CD14-positive monocyte (primary cell): ENCODE measurements around the gene CCT7. TPM values are rescaled to one million over a fixed set of nuclear protein-coding genes. Genes with fewer than 3 reads are reported as not detected.

ENCODE experiments used
- DNase-seq, 3 donors: peaks; one replicate each; pipeline ENCODE4 v3.0.0-alpha.2; 2011 to 2022
- H2AFZ ChIP-seq: 2 replicates; pipeline ENCODE4 v1.6.0; 2012; ENCODE audit warnings: mild to moderate bottlenecking, low read depth, low read length, inconsistent platforms; ENCODE audit not compliant: insufficient read depth, poor library complexity, severe bottlenecking
- H3K27ac ChIP-seq, 2 donors: 1 replicate in 1 of 2; 2 replicates in 1 of 2; pipeline ENCODE4 v1.5.1; 2012 to 2013; ENCODE audit warnings: low read length in 2 of 2, control low read depth in 1 of 2, inconsistent platforms in 1 of 2, low read depth in 1 of 2, mild to moderate bottlenecking in 1 of 2
- H3K27me3 ChIP-seq, 2 donors: one replicate each; pipeline versions ENCODE4 v1.6.0 to v1.6.1; 2011 to 2013; ENCODE audit warnings: low read length in 2 of 2; ENCODE audit not compliant: control insufficient read depth in 2 of 2, insufficient read depth in 2 of 2
- H3K36me3 ChIP-seq, 2 donors: replicated peaks in 1 of 2; 1 replicate in 1 of 2; 2 replicates in 1 of 2; pipeline versions ENCODE4 v1.5.1 to v1.6.1; 2012 to 2013; ENCODE audit warnings: low read length in 2 of 2, control low read depth in 1 of 2, inconsistent platforms in 1 of 2, mild to moderate bottlenecking in 1 of 2; ENCODE audit not compliant: insufficient read depth in 2 of 2, control insufficient read depth in 1 of 2
- H3K4me1 ChIP-seq, 2 donors: 1 replicate in 1 of 2; 2 replicates in 1 of 2; pipeline versions ENCODE4 v1.5.1 to v1.6.1; 2012 to 2013; ENCODE audit warnings: low read length in 2 of 2, control low read depth in 1 of 2, inconsistent platforms in 1 of 2, mild to moderate bottlenecking in 1 of 2, moderate library complexity in 1 of 2; ENCODE audit not compliant: insufficient read depth in 2 of 2, control insufficient read depth in 1 of 2
- H3K4me2 ChIP-seq: replicated peaks from 2 replicates; pipeline ENCODE3; 2012; ENCODE audit warnings: low read length, moderate library complexity, mild to moderate bottlenecking; ENCODE audit not compliant: poor library complexity, severe bottlenecking; ENCODE audit errors: extremely low read depth
- H3K4me3 ChIP-seq, 3 experiments: fragments of 200-600 bp in 1 of 3; sonication (generic) in 1 of 3; replicated peaks in 1 of 3; 1 replicate in 2 of 3; 2 replicates in 1 of 3; pipeline ENCODE4 v1.5.1; 2011 to 2013; ENCODE audit warnings: low read length in 3 of 3, mild to moderate bottlenecking in 3 of 3, control low read depth in 2 of 3, low read depth in 2 of 3, inconsistent platforms in 1 of 3, moderate library complexity in 1 of 3
- H3K79me2 ChIP-seq: 2 replicates; pipeline ENCODE4 v1.6.0; 2012; ENCODE audit warnings: mild to moderate bottlenecking, control low read depth, inconsistent platforms, low read length, moderate library complexity; ENCODE audit not compliant: insufficient read depth
- H3K9ac ChIP-seq: 2 replicates; pipeline ENCODE4 v1.6.0; 2017; ENCODE audit warnings: low read length, mild to moderate bottlenecking; ENCODE audit not compliant: insufficient read depth, poor library complexity, severe bottlenecking
- H3K9me3 ChIP-seq, 2 donors: replicated peaks in 1 of 2; 1 replicate in 1 of 2; 2 replicates in 1 of 2; pipeline versions ENCODE4 v1.5.1 to v1.6.1; 2012 to 2013; ENCODE audit warnings: low read length in 2 of 2, control low read depth in 1 of 2; ENCODE audit not compliant: control insufficient read depth in 1 of 2, insufficient read depth in 1 of 2
- H4K20me1 ChIP-seq: 2 replicates; pipeline ENCODE4 v1.6.0; 2012; ENCODE audit warnings: mild to moderate bottlenecking, low read length, control low read depth, moderate library complexity; ENCODE audit not compliant: insufficient read depth
- H3K27ac Mint-ChIP-seq, 7 donors: one replicate each; pipeline ENCODE4 v1.8.0; 2020; ENCODE audit warnings: mild to moderate bottlenecking in 7 of 7, mixed read lengths in 7 of 7, moderate library complexity in 6 of 7, inconsistent platforms in 2 of 7
- H3K27me3 Mint-ChIP-seq, 3 donors: one replicate each; pipeline ENCODE4 v1.8.0; 2021 to 2022; ENCODE audit warnings: low read depth in 3 of 3, mild to moderate bottlenecking in 3 of 3, mixed read lengths in 3 of 3, moderate library complexity in 3 of 3, inconsistent platforms in 1 of 3
- H3K36me3 Mint-ChIP-seq, 2 donors: one replicate each; pipeline ENCODE4 v1.8.0; 2020; ENCODE audit warnings: mixed read lengths in 2 of 2, inconsistent platforms in 1 of 2, mild to moderate bottlenecking in 1 of 2
- H3K4me1 Mint-ChIP-seq: one replicate; pipeline ENCODE4 v1.8.0; 2020; ENCODE audit warnings: mild to moderate bottlenecking, mixed read lengths
- H3K4me3 Mint-ChIP-seq, 2 donors: one replicate each; pipeline ENCODE4 v1.8.0; 2020; ENCODE audit warnings: mild to moderate bottlenecking in 2 of 2, mixed read lengths in 2 of 2, moderate library complexity in 1 of 2
- H3K9me3 Mint-ChIP-seq, 7 donors: one replicate each; pipeline ENCODE4 v1.8.0; 2020 to 2022; ENCODE audit warnings: mixed read lengths in 7 of 7, mild to moderate bottlenecking in 6 of 7, moderate library complexity in 6 of 7, inconsistent platforms in 2 of 7
- CTCF ChIP-seq: fragments of 200-600 bp; IDR thresholded peaks from one replicate; pipeline ENCODE4 v1.8.0; 2022; ENCODE audit warnings: antibody characterized with exemption, mild to moderate bottlenecking
- WGBS: methylation state at CpG from one replicate; pipeline ENCODE4 v1.1.5; 2013; ENCODE audit warnings: missing lambda C conversion rate; ENCODE audit not compliant: insufficient coverage; 5-methylcytosine and 5-hydroxymethylcytosine counted together
- intact Hi-C, 2 donors: fragments of 100-400 bp; cut with micrococcal nuclease; formaldehyde crosslinking; loops; one replicate each; pipeline versions ENCODE4 v1.15.0 to v1.15.1; 2023
- polyA plus RNA-seq, 3 donors: library from polyadenylated mRNA; depleted of rRNA in 1 of 3; unstranded in 2 of 3; stranded (reverse) in 1 of 3; fragments of 300-500 nt in 2 of 3; fragments of >200 nt in 1 of 3; fragmentation: Illumina TruSeq in 2 of 3; gene quantifications; 1 replicate in 2 of 3; 2 replicates in 1 of 3; pipeline ENCODE4 v1.2.3, GENCODE V29; 2012 to 2021

CCT7 gene
- polyA plus RNA-seq, 3 donors: 56.8 to 151 (median 134) TPM

DNA sequence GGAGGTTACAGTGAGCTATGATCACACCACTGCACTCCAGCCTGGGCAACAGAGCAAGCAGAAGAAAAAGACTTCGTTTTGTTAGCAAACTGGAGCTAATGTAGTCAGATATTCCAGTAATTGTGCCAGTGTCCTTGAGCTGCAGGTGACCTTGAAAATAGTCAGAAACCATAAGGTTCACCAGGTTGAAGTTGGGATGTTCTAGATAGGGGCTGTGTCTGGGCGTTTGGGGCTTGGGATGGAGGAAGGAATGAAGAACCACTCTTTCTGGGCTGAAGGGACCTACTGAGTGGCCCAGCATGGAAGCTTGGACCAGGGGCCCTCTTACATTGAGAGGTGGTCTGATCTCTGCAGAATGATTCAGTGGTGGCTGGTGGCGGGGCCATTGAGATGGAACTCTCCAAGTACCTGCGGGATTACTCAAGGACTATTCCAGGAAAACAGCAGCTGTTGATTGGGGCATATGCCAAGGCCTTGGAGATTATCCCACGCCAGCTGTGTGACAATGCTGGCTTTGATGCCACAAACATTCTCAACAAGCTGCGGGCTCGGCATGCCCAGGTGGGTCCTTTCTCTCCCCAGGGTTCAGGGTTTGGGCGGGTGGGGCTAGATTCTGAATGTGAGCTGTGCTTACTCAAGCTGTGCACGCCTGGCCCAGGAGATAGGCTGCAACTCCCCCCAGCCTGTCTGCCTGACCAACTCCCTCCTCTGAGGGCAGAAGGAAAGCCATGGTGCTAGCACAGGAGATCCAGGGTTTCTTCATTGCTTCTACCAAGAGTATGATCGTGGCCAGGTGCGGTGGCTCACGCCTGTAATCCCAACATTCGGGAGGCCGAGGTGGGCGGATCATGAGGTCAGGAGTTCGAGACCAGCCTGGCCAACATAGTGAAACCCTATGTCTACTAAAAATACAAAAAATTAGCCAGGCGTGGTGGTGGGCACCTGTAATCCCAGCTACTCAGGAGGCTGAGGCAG, 17.1 kb downstream of the CCT7 start:
- Histone ChIP-seq H3K79me2 (no peaks in the 10 kb centered on the region), H4K20me1 (peaks cover 17% of the 10 kb centered on the region), H3K4me2 (no peak overlapping the region), H3K36me3 (peaks cover 76 to 100% of the 10 kb centered on the region in 2 donors), H3K4me1 (peaks cover 0 to 8% of the 10 kb centered on the region in 2 donors), H3K27me3 (no peaks in the 10 kb centered on the region), H3K4me3 (no peak overlapping the region), H3K9me3 (no peaks in the 10 kb centered on the region), H2AFZ (no peak overlapping the region), H3K9ac (no peak overlapping the region), H3K27ac (no peak overlapping the region)
- H3K27ac Mint-ChIP-seq: peak overlapping the region in 6 of 7 donors; percentile 8 to 84 (median 42)
- intact Hi-C loops: no loop called here
- no peak for TF ChIP-seq CTCF
- H3K4me1 Mint-ChIP-seq: peaks cover 4% of the 10 kb centered on the region
- peaks cover 76 to 84% of the 10 kb centered on the region in 2 donors for H3K36me3 Mint-ChIP-seq
- H3K9me3 Mint-ChIP-seq: no peaks in the 10 kb centered on the region
- WGBS: 99% methylated on average over 14 of the region's 17 CpGs
- no peaks in the 10 kb centered on the region for H3K27me3 Mint-ChIP-seq
- H3K4me3 Mint-ChIP-seq: no peak overlapping the region
- DNase-seq: no peak

DNA sequence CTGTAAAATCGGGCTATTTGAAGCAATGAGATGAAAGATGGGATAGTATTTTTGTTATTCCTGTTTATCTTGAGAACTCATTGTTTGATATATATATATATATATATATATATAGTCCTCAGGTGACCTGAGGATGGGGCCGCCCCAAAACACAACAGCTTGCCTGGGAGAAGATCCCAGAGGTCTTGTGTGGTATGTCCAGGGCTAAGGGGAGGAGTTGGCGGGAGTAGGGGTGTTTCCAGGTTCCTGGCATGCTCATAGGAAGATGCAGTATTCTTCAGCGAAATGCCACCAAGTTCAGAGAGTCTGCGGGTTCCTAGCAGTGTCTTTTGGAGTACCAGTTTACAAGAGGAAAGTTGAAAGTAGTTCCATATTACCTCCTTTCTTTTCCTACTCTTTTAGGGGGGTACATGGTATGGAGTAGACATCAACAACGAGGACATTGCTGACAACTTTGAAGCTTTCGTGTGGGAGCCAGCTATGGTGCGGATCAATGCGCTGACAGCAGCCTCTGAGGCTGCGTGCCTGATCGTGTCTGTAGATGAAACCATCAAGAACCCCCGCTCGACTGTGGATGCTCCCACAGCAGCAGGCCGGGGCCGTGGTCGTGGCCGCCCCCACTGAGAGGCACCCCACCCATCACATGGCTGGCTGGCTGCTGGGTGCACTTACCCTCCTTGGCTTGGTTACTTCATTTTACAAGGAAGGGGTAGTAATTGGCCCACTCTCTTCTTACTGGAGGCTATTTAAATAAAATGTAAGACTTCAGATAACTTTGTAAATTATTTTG, 18.3 kb downstream of the CCT7 start:
- peaks cover 63 to 89% of the 10 kb centered on the region in 2 donors for H3K36me3 ChIP-seq
- intact Hi-C loops: no loop called here
- TF ChIP-seq CTCF: no peak
- no peak overlapping the region for H3K9ac ChIP-seq
- H2AFZ ChIP-seq: no peak overlapping the region
- H3K4me1 ChIP-seq: peaks cover 0 to 8% of the 10 kb centered on the region in 2 donors
- no peaks in the 10 kb centered on the region for H3K79me2 ChIP-seq
- peaks cover 4% of the 10 kb centered on the region for H3K4me1 Mint-ChIP-seq
- H3K27ac ChIP-seq: peak overlapping the region in 1 of 2 donors; percentile 52
- no peak overlapping the region for H3K4me3 Mint-ChIP-seq
- H3K9me3 Mint-ChIP-seq: no peaks in the 10 kb centered on the region
- peaks cover 7% of the 10 kb centered on the region for H4K20me1 ChIP-seq
- H3K9me3 ChIP-seq: no peaks in the 10 kb centered on the region
- 88% methylated on average over 8 of the region's 17 CpGs for WGBS
- H3K36me3 Mint-ChIP-seq: peaks cover 63 to 71% of the 10 kb centered on the region in 2 donors
- no peaks in the 10 kb centered on the region for H3K27me3 ChIP-seq
- peak overlapping the region in 3 of 7 donors; percentile 33 to 69 (median 61) for H3K27ac Mint-ChIP-seq
- no peak overlapping the region for H3K4me3 ChIP-seq
- H3K4me2 ChIP-seq: no peak overlapping the region
- peaks cover 0 to 1% (median 0%) of the 10 kb centered on the region in 3 donors for H3K27me3 Mint-ChIP-seq
- no peak for DNase-seq
